T-cell (primary cell): ENCODE data around the gene NCAPH2. TPM values are rescaled to one million over a fixed set of nuclear protein-coding genes. Genes with fewer than 3 reads are reported as not detected.

ENCODE experiments used
- ATAC-seq, 4 experiments: fragments of 200-7000 bp in 3 of 4; fragments of 150-1000 bp in 1 of 4; cut with Tn5 transposase; replicated peaks in 1 of 4; 1 replicate in 3 of 4; 2 replicates in 1 of 4; pipeline ENCODE4 v1.10.0; 2021; ENCODE audit warnings: moderate library complexity in 3 of 4, mild to moderate bottlenecking in 2 of 4, moderate number of reproducible peaks in 1 of 4
- CTCF ChIA-PET, 2 donors: fragments of 300-600 bp; sonication (Branson Sonifier 250); formaldehyde crosslinking; loops; one replicate each; lab custom pipeline; 2022; ENCODE audit warnings: antibody characterized with exemption in 2 of 2; lab: Charles Lee
- POLR2A ChIA-PET, 2 donors: fragments of 300-600 bp; sonication (Branson Sonifier 250); formaldehyde crosslinking; loops; one replicate each; lab custom pipeline; 2022; ENCODE audit warnings: antibody characterized with exemption in 2 of 2; lab: Charles Lee
- DNase-seq, 35 experiments: peaks; one replicate each; pipeline versions ENCODE4 v3.0.0 to v3.0.0-alpha.2; 2013 to 2023
- H3K27ac ChIP-seq: one replicate; pipeline ENCODE4 v1.5.1; 2013; ENCODE audit warnings: low read length
- H3K27me3 ChIP-seq, 2 experiments: replicated peaks in 1 of 2; 1 replicate in 1 of 2; 2 replicates in 1 of 2; pipeline versions ENCODE4 v1.6.1 to v1.7.0; 2013; ENCODE audit warnings: low read length in 1 of 2, mixed read lengths in 1 of 2; ENCODE audit not compliant: control insufficient read depth in 2 of 2, insufficient read depth in 2 of 2; ENCODE audit errors: extremely low read depth in 1 of 2
- H3K36me3 ChIP-seq, 2 donors: 1 replicate in 1 of 2; 2 replicates in 1 of 2; pipeline versions ENCODE4 v1.6.1 to v1.7.0; 2013; ENCODE audit warnings: low read length in 1 of 2; ENCODE audit not compliant: control insufficient read depth in 2 of 2, insufficient read depth in 1 of 2; ENCODE audit errors: extremely low read depth in 1 of 2
- H3K4me1 ChIP-seq, 2 experiments: 1 replicate in 1 of 2; 2 replicates in 1 of 2; pipeline versions ENCODE4 v1.6.1 to v1.7.0; 2013; ENCODE audit warnings: low read length in 2 of 2, mixed read lengths in 1 of 2; ENCODE audit not compliant: insufficient read depth in 2 of 2, control insufficient read depth in 1 of 2; ENCODE audit errors: extremely low read depth in 1 of 2
- H3K4me3 ChIP-seq, 2 donors: 1 replicate in 1 of 2; 2 replicates in 1 of 2; pipeline versions ENCODE4 v1.5.1 to v1.7.0; 2013; ENCODE audit warnings: mild to moderate bottlenecking in 2 of 2, low read length in 1 of 2, moderate library complexity in 1 of 2; ENCODE audit not compliant: control insufficient read depth in 1 of 2; ENCODE audit errors: extremely low read depth in 1 of 2
- H3K9me3 ChIP-seq: 2 replicates; pipeline ENCODE4 v1.7.0; 2013
- H3K27ac Mint-ChIP-seq, 2 donors: one replicate each; pipeline ENCODE4 v1.8.0; 2020 to 2021; ENCODE audit warnings: mild to moderate bottlenecking in 2 of 2, mixed read lengths in 2 of 2
- H3K27me3 Mint-ChIP-seq, 2 donors: one replicate each; pipeline ENCODE4 v1.8.0; 2021 to 2022; ENCODE audit warnings: mixed read lengths in 2 of 2
- H3K36me3 Mint-ChIP-seq: one replicate; pipeline ENCODE4 v1.8.0; 2021; ENCODE audit warnings: mixed read lengths
- H3K4me1 Mint-ChIP-seq, 3 donors: one replicate each; pipeline ENCODE4 v1.8.0; 2020 to 2022; ENCODE audit warnings: mixed read lengths in 3 of 3, mild to moderate bottlenecking in 1 of 3
- H3K4me3 Mint-ChIP-seq, 3 donors: one replicate each; pipeline ENCODE4 v1.8.0; 2020 to 2022; ENCODE audit warnings: mild to moderate bottlenecking in 3 of 3, mixed read lengths in 3 of 3, moderate library complexity in 3 of 3
- H3K9me3 Mint-ChIP-seq, 3 donors: one replicate each; pipeline ENCODE4 v1.8.0; 2020 to 2022; ENCODE audit warnings: mixed read lengths in 3 of 3
- WGBS: methylation state at CpG from one replicate; pipeline ENCODE4 v1.1.5; 2013; ENCODE audit warnings: missing lambda C conversion rate; ENCODE audit not compliant: insufficient coverage; 5-methylcytosine and 5-hydroxymethylcytosine counted together
- total RNA-seq, 35 experiments: library from RNA in 6 of 35; stranded (reverse) in 6 of 35; fragments of 120-200 nt in 1 of 35; gene quantifications; one replicate each; pipeline versions ENCODE4 v1.2.1 to v1.2.4 and lab custom pipeline; 2013 to 2026

NCAPH2 gene
- total RNA-seq, 5 donors from 2014 or later (not counting 1 experiment from before 2014, with no cell fraction given): 80.1 to 110 (median 94.6) TPM

GRCh38 chr22:50479721-50480120, 28.3 kb upstream of the NCAPH2 start:
- ChIA-PET CTCF (interaction anchor here in 1 of 2 donors (0.5 to 1.4 kb wide), 2 partner anchors 9 to 210 kb away, joined by 3 to 6 read pairs; partner anchors contain the start of gene MAPK11), POLR2A (interaction anchor here in 1 of 2 donors (0.6 kb wide), 1 partner anchor 58 kb away, joined by 3 read pairs; no protein-coding TSS in a partner anchor)
- Histone ChIP-seq H3K27ac (no peak overlapping the region), H3K4me1 (peaks cover 6 to 31% of the 10 kb centered on the region in 2 experiments), H3K4me3 (no peak overlapping the region), H3K27me3 (peaks cover 0 to 30% of the 10 kb centered on the region in 2 experiments), H3K9me3 (no peaks in the 10 kb centered on the region), H3K36me3 (no peaks in the 10 kb centered on the region)
- H3K36me3 Mint-ChIP-seq: no peaks in the 10 kb centered on the region
- peaks cover 0 to 5% of the 10 kb centered on the region in 2 donors for H3K27me3 Mint-ChIP-seq
- H3K4me3 Mint-ChIP-seq: peak overlapping the region; percentile 59 to 75 (median 74)
- no peaks in the 10 kb centered on the region for H3K9me3 Mint-ChIP-seq
- DNase-seq (no peak), ATAC-seq (no peak)
- WGBS: 84% methylated on average over 5 of the region's 11 CpGs
- H3K27ac Mint-ChIP-seq: peak overlapping the region in 1 of 2 donors; percentile 14
- peaks cover 12 to 14% (median 12%) of the 10 kb centered on the region in 3 donors for H3K4me1 Mint-ChIP-seq

GRCh38 chr22:50481045-50481439, 27.0 kb upstream of the NCAPH2 start:
- peak overlapping the region; percentile 12 to 40 for H3K4me3 ChIP-seq
- POLR2A ChIA-PET: no interaction called here
- Mint-ChIP-seq H3K9me3 (no peaks in the 10 kb centered on the region), H3K4me1 (peaks cover 5 to 13% (median 8%) of the 10 kb centered on the region in 3 donors), H3K27me3 (peaks cover 0 to 5% of the 10 kb centered on the region in 2 donors), H3K4me3 (peak overlapping the region; percentile 59 to 74 (median 72)), H3K36me3 (no peaks in the 10 kb centered on the region), H3K27ac (peak overlapping the region in 1 of 2 donors; percentile 22)
- CTCF ChIA-PET: no interaction called here
- ATAC-seq (no peak), DNase-seq (no peak)
- H3K36me3 ChIP-seq: no peaks in the 10 kb centered on the region
- peaks cover 0 to 35% of the 10 kb centered on the region in 2 experiments for H3K27me3 ChIP-seq
- peaks cover 6 to 24% of the 10 kb centered on the region in 2 experiments for H3K4me1 ChIP-seq
- H3K27ac ChIP-seq: no peak overlapping the region
- H3K9me3 ChIP-seq: no peaks in the 10 kb centered on the region
- WGBS: 7% methylated on average over 45 of the region's 45 CpGs

- Mint-ChIP-seq H3K4me3 (peak within 1 kb of the TSS; percentile 73 to 75 (median 74)), H3K4me1 (peaks cover 5 to 13% (median 10%) of the 10 kb centered on the region in 3 donors), H3K27me3 (peaks cover 0 to 5% of the 10 kb centered on the region in 2 donors), H3K9me3 (no peaks in the 10 kb centered on the region), H3K36me3 (no peaks in the 10 kb centered on the region), H3K27ac (peak within 1 kb of the TSS in 1 of 2 donors; percentile 22)
- WGBS: 1% methylated on average over 63 of the region's 70 CpGs
- H3K9me3 ChIP-seq: no peaks in the 10 kb centered on the region
- CTCF ChIA-PET: interaction anchor here in 1 of 2 donors (0.7 kb wide), 1 partner anchor 67 kb away, joined by 7 read pairs; no protein-coding TSS in a partner anchor
- no peak within 1 kb of the TSS for H3K27ac ChIP-seq
- POLR2A ChIA-PET: no interaction called here
- H3K4me3 ChIP-seq: peak within 1 kb of the TSS; percentile 46 to 49
- H3K4me1 ChIP-seq: peaks cover 6 to 24% of the 10 kb centered on the region in 2 experiments
- H3K36me3 ChIP-seq: no peaks in the 10 kb centered on the region
- DNase-seq (peak in 31 of 35 experiments; percentile 28 to 73 (median 53)), ATAC-seq (peak; percentile 82 to 95 (median 86))
- peaks cover 0 to 35% of the 10 kb centered on the region in 2 experiments for H3K27me3 ChIP-seq
Measured at GRCh38 chr22:50481440-50482106, 26.5 kb upstream of the NCAPH2 start, which contains the start of gene ADM2. TSS of gene ADM2 (plus strand) at chr22:50481543. CDS start at chr22:50481848, 305 bp downstream.

GRCh38 chr22:50482107-50483074, 25.6 kb upstream of the NCAPH2 start:
- no peak overlapping the region for H3K27ac Mint-ChIP-seq

GRCh38 chr22:50483106-50483505, 24.9 kb upstream of the NCAPH2 start:
- H3K4me1 Mint-ChIP-seq: peaks cover 5 to 9% (median 9%) of the 10 kb centered on the region in 3 donors
- H3K4me3 Mint-ChIP-seq: peak overlapping the region in 2 of 3 donors; percentile 21 to 30
- ChIA-PET POLR2A (no interaction called here), CTCF (no interaction called here)
- no peaks in the 10 kb centered on the region for H3K36me3 ChIP-seq
- H3K9me3 ChIP-seq: no peaks in the 10 kb centered on the region
- no peak overlapping the region for H3K27ac Mint-ChIP-seq
- ATAC-seq (no peak), DNase-seq (no peak)
- H3K4me1 ChIP-seq: peaks cover 6 to 26% of the 10 kb centered on the region in 2 experiments
- H3K9me3 Mint-ChIP-seq: no peaks in the 10 kb centered on the region
- peaks cover 0 to 47% of the 10 kb centered on the region in 2 experiments for H3K27me3 ChIP-seq
- no peak overlapping the region for H3K4me3 ChIP-seq
- WGBS: 95% methylated on average over 9 of the region's 10 CpGs
- H3K27me3 Mint-ChIP-seq: peaks cover 0 to 5% of the 10 kb centered on the region in 2 donors
- no peaks in the 10 kb centered on the region for H3K36me3 Mint-ChIP-seq
- H3K27ac ChIP-seq: no peak overlapping the region

More at GRCh38 chr22:50482107-50483074, 25.6 kb upstream of the NCAPH2 start:
- Mint-ChIP-seq H3K36me3 (no peaks in the 10 kb centered on the region), H3K4me3 (peak overlapping the region; percentile 72 to 75 (median 73)), H3K9me3 (no peaks in the 10 kb centered on the region), H3K27me3 (peaks cover 0 to 5% of the 10 kb centered on the region in 2 donors), H3K4me1 (peaks cover 5 to 9% (median 9%) of the 10 kb centered on the region in 3 donors)
- Histone ChIP-seq H3K36me3 (no peaks in the 10 kb centered on the region), H3K9me3 (no peaks in the 10 kb centered on the region), H3K27me3 (peaks cover 0 to 42% of the 10 kb centered on the region in 2 experiments), H3K4me3 (peak overlapping the region; percentile 46 to 49), H3K4me1 (peaks cover 6 to 24% of the 10 kb centered on the region in 2 experiments), H3K27ac (no peak overlapping the region)
- ChIA-PET POLR2A (no interaction called here), CTCF (interaction anchor here in 1 of 2 donors (0.7 kb wide), 1 partner anchor 66 kb away, joined by 7 read pairs; no protein-coding TSS in a partner anchor)
- no peak for DNase-seq
- WGBS: 85% methylated on average over 33 of the region's 35 CpGs
- no peak for ATAC-seq
